H9 (cell line): ENCODE measurements around the gene ABCB6. TPM values are rescaled to one million over a fixed set of nuclear protein-coding genes. Genes with fewer than 3 reads are reported as not detected.
A peak's percentile ranks its signal among the peaks of the same experiment; 100 is the strongest.

Experiments used
- DNase-seq: peaks from one replicate; pipeline ENCODE4 v3.0.0-alpha.2; 2017
- H2AFZ ChIP-seq: one replicate; pipeline ENCODE4 v1.6.1; 2013; ENCODE audit warnings: mild to moderate bottlenecking, low read length, control low read depth, moderate library complexity
- H2AK5ac ChIP-seq: 2 replicates; pipeline ENCODE4 v1.6.1; 2013; ENCODE audit warnings: low read length, control low read depth, mixed read lengths; ENCODE audit not compliant: insufficient read length
- H2BK120ac ChIP-seq: one replicate; pipeline ENCODE4 v1.6.1; 2013; ENCODE audit warnings: low read depth, mild to moderate bottlenecking, low read length, control low read depth, inconsistent platforms; ENCODE audit not compliant: poor library complexity, severe bottlenecking
- H2BK12ac ChIP-seq: 2 replicates; pipeline ENCODE4 v1.6.1; 2013; ENCODE audit warnings: low read length, control low read depth, mixed read lengths, low read depth; ENCODE audit not compliant: insufficient read length
- H2BK15ac ChIP-seq: 2 replicates; pipeline ENCODE4 v1.6.1; 2013; ENCODE audit warnings: low read depth, low read length, control low read depth
- H2BK20ac ChIP-seq: one replicate; pipeline ENCODE4 v1.6.1; 2013; ENCODE audit warnings: low read depth, mild to moderate bottlenecking, low read length, control low read depth, inconsistent platforms; ENCODE audit not compliant: poor library complexity, severe bottlenecking
- H2BK5ac ChIP-seq: 2 replicates; pipeline ENCODE4 v1.6.1; 2013; ENCODE audit warnings: low read length, control low read depth, mixed read lengths; ENCODE audit not compliant: insufficient read length
- H3K14ac ChIP-seq: 2 replicates; pipeline ENCODE4 v1.6.1; 2013; ENCODE audit warnings: low read length, control low read depth; ENCODE audit not compliant: insufficient read depth
- H3K18ac ChIP-seq: 2 replicates; pipeline ENCODE4 v1.6.1; 2013; ENCODE audit warnings: low read depth, mild to moderate bottlenecking, mixed read lengths, low read length, control low read depth; ENCODE audit not compliant: insufficient read length
- H3K23ac ChIP-seq: 2 replicates; pipeline ENCODE4 v1.6.1; 2013; ENCODE audit warnings: low read length, control low read depth, mixed read lengths, low read depth; ENCODE audit not compliant: insufficient read length
- H3K23me2 ChIP-seq: 2 replicates; pipeline ENCODE4 v1.6.1; 2013; ENCODE audit warnings: low read depth, mild to moderate bottlenecking, mixed read lengths, low read length, control low read depth; ENCODE audit not compliant: insufficient read length, poor library complexity, severe bottlenecking
- H3K27ac ChIP-seq: 2 replicates; pipeline ENCODE4 v1.5.1; 2013; ENCODE audit warnings: low read length, control low read depth, mixed read lengths, low read depth; ENCODE audit not compliant: insufficient read length
- H3K27me3 ChIP-seq: 2 replicates; pipeline ENCODE4 v1.6.1; 2013; ENCODE audit warnings: low read length, control low read depth, inconsistent platforms; ENCODE audit not compliant: insufficient read depth
- H3K4ac ChIP-seq: 2 replicates; pipeline ENCODE4 v1.6.1; 2013; ENCODE audit warnings: low read depth, mild to moderate bottlenecking, control low read depth, inconsistent platforms, low read length, moderate library complexity
- H3K4me1 ChIP-seq: 2 replicates; pipeline ENCODE4 v1.6.1; 2013; ENCODE audit warnings: low read length, control low read depth, inconsistent platforms; ENCODE audit not compliant: insufficient read depth
- H3K4me2 ChIP-seq: 2 replicates; pipeline ENCODE4 v1.6.1; 2013; ENCODE audit warnings: low read length, control low read depth, mixed read lengths; ENCODE audit not compliant: insufficient read length, insufficient read depth
- H3K56ac ChIP-seq: 2 replicates; pipeline ENCODE4 v1.6.1; 2013; ENCODE audit warnings: low read depth, mild to moderate bottlenecking, mixed read lengths, low read length, control low read depth; ENCODE audit not compliant: insufficient read length
- H3K79me1 ChIP-seq: 2 replicates; pipeline ENCODE4 v1.6.1; 2013; ENCODE audit warnings: low read depth, mild to moderate bottlenecking, moderate library complexity, low read length, control low read depth, inconsistent platforms; ENCODE audit not compliant: insufficient read depth, poor library complexity, severe bottlenecking
- H3K79me2 ChIP-seq: 2 replicates; pipeline ENCODE4 v1.6.1; 2013; ENCODE audit warnings: low read length, control low read depth, inconsistent platforms; ENCODE audit not compliant: insufficient read depth
- H3K9ac ChIP-seq: 2 replicates; pipeline ENCODE4 v1.6.1; 2013; ENCODE audit warnings: low read length, control low read depth, mixed read lengths; ENCODE audit not compliant: insufficient read length; ENCODE audit errors: extremely low read depth
- H3K9me3 ChIP-seq: one replicate; pipeline ENCODE4 v1.6.1; 2013; ENCODE audit warnings: low read depth, low read length, inconsistent platforms; ENCODE audit not compliant: control insufficient read depth
- H3T11ph ChIP-seq: one replicate; pipeline ENCODE4 v1.6.1; 2013; ENCODE audit warnings: mild to moderate bottlenecking, low read length, control low read depth, inconsistent platforms
- H4K20me1 ChIP-seq: one replicate; pipeline ENCODE4 v1.6.1; 2013; ENCODE audit not compliant: control insufficient read depth, insufficient read length, insufficient read depth
- H4K5ac ChIP-seq: 2 replicates; pipeline ENCODE4 v1.6.1; 2013; ENCODE audit warnings: low read depth, mild to moderate bottlenecking, mixed read lengths, low read length, control low read depth; ENCODE audit not compliant: insufficient read length
- H4K8ac ChIP-seq: replicated peaks from 2 replicates; pipeline ENCODE4 v1.6.1; 2013; ENCODE audit warnings: low read length, control low read depth, mixed read lengths, low read depth; ENCODE audit not compliant: insufficient read length
- H4K91ac ChIP-seq: 2 replicates; pipeline ENCODE4 v1.6.1; 2013; ENCODE audit warnings: low read depth, mild to moderate bottlenecking, moderate library complexity, mixed read lengths, low read length, control low read depth; ENCODE audit not compliant: insufficient read length
- H3K27ac Mint-ChIP-seq, 3 experiments: 2 replicates in 2 of 3; 3 replicates in 1 of 3; pipeline ENCODE4 v1.8.0; 2020 to 2021; ENCODE audit warnings: mixed read lengths in 3 of 3, mild to moderate bottlenecking in 1 of 3, moderate library complexity in 1 of 3
- H3K27me3 Mint-ChIP-seq: 2 replicates; pipeline ENCODE4 v1.8.0; 2021; ENCODE audit warnings: low read depth, mild to moderate bottlenecking, moderate library complexity, mixed read lengths
- H3K36me3 Mint-ChIP-seq, 3 experiments: 2 replicates in 2 of 3; 3 replicates in 1 of 3; pipeline ENCODE4 v1.8.0; 2020 to 2021; ENCODE audit warnings: low read depth in 3 of 3, mixed read lengths in 3 of 3; ENCODE audit not compliant: insufficient read depth in 1 of 3
- H3K4me1 Mint-ChIP-seq, 2 experiments: 2 replicates each; pipeline ENCODE4 v1.8.0; 2020; ENCODE audit warnings: mixed read lengths in 2 of 2
- H3K4me3 Mint-ChIP-seq, 2 experiments: 2 replicates in 1 of 2; 3 replicates in 1 of 2; pipeline ENCODE4 v1.8.0; 2020 to 2021; ENCODE audit warnings: mild to moderate bottlenecking in 2 of 2, mixed read lengths in 2 of 2, moderate library complexity in 1 of 2
- H3K9me3 Mint-ChIP-seq, 2 experiments: 2 replicates in 1 of 2; 3 replicates in 1 of 2; pipeline ENCODE4 v1.8.0; 2020; ENCODE audit warnings: mild to moderate bottlenecking in 2 of 2, mixed read lengths in 2 of 2, moderate library complexity in 1 of 2
- CTCF ChIP-seq: fragments of 200-600 bp; sonication (generic); conservative IDR thresholded peaks from 3 replicates; pipeline ENCODE4 v1.8.0; 2021; ENCODE audit warnings: antibody characterized with exemption, mild to moderate bottlenecking
- WGBS: extraction: QIAGEN DNeasy Blood & Tissue Kit; methylation state at CpG from one replicate; pipeline ENCODE4 v1.1.7; 2013; ENCODE audit warnings: missing lambda C conversion rate, low lambda C conversion rate, mixed read lengths; ENCODE audit not compliant: insufficient read length; ENCODE audit errors: extremely low coverage; 5-methylcytosine and 5-hydroxymethylcytosine counted together
- total RNA-seq: library from RNA; stranded (reverse); gene quantifications from 2 replicates; pipeline ENCODE4 v1.2.1, GENCODE V29; 2021

ABCB6 gene
- total RNA-seq, 1 experiment from 2014 or later, result 46.4 TPM

DNA sequence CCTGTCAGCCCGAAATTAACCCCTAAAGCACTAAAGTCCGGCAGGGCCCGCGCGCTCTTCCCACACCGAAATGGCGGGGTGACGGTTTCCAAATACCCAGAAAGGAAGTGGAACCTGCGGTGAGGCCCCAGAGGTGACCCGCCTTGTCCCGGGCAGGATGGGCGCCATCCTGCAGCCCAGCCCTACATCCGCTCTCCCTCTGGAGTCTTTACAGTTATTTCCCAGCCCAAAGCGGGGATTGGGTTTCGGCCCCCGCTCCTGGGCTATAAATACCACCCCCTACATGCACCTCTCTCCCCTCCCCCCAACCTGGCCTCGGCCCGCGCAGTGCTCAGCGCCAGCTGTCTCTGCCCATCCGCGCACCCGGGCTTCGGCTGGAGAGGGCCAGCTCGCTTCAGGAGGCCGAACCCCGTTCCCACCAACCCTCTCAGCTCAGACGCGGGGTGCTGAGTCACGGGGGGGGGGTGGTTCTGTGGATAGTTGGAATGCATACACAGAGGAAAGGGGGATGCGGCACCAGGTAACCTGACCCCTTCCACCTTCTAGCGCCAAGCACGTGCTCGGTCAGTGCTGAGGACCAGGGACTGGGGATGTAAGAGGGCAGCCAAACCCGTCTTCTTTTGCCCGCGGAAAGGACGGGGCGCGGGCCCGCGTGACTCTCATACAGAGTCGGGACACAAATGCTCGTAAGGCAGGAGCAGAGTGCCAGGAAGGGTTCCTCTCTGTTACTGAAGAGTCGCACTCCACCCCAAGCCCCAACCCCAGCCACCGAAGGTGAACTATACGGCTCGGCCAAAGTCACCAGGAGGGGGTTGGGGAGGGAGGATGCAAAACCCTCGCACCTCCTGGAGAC lies 34.4 kb upstream of the ABCB6 start, which contains the start of gene TUBA4B:
TUBA4B (plus strand) TSS at position 344 of the 853 bp plus-strand sequence; CDS start at position 509, 165 bp downstream.
- peak; percentile 81 for DNase-seq
- H3K9ac ChIP-seq, result no peak within 1 kb of the TSS
- H2BK5ac ChIP-seq, result no peak within 1 kb of the TSS
- no peak within 1 kb of the TSS for H4K5ac ChIP-seq
- H2BK12ac ChIP-seq, result no peak within 1 kb of the TSS
- H3K27ac Mint-ChIP-seq, result no peak within 1 kb of the TSS
- no peaks in the 10 kb centered on the region for H3K9me3 ChIP-seq
- H3K79me1 ChIP-seq, result no peaks in the 10 kb centered on the region
- no peak within 1 kb of the TSS for H3K56ac ChIP-seq
- H3K79me2 ChIP-seq, result no peaks in the 10 kb centered on the region
- H3K27me3 Mint-ChIP-seq, result peaks cover 72% of the 10 kb centered on the region
- H3K4me1 Mint-ChIP-seq, result peaks cover 28 to 39% of the 10 kb centered on the region in 2 experiments
- TF ChIP-seq CTCF, result no peak
- H2AK5ac ChIP-seq, result no peak within 1 kb of the TSS
- no peak within 1 kb of the TSS for H2BK15ac ChIP-seq
- no peak within 1 kb of the TSS for H3K23ac ChIP-seq
- H3K14ac ChIP-seq, result 0 out of 2 replicates have a peak within 1 kb of the TSS, but pooled peaks have one; percentile 42
- H2AFZ ChIP-seq, result no peak within 1 kb of the TSS
- H3K23me2 ChIP-seq, result peaks cover 22% of the 10 kb centered on the region
- H4K8ac ChIP-seq, result no peak within 1 kb of the TSS
- peak within 1 kb of the TSS; percentile 69 to 88 for H3K4me3 Mint-ChIP-seq
- no peak within 1 kb of the TSS for H3T11ph ChIP-seq
- peaks cover 21% of the 10 kb centered on the region for H3K27me3 ChIP-seq
- no peak within 1 kb of the TSS for H4K91ac ChIP-seq
- no peak within 1 kb of the TSS for H3K27ac ChIP-seq
- no CpG with 5 or more reads among the region's 49 CpGs for WGBS
- H2BK20ac ChIP-seq, result no peak within 1 kb of the TSS
- H3K4me2 ChIP-seq, result peak within 1 kb of the TSS; percentile 72
- no peaks in the 10 kb centered on the region for H4K20me1 ChIP-seq
- peaks cover 0 to 2% of the 10 kb centered on the region in 2 experiments; a peak in 3 of 5 replicates for H3K9me3 Mint-ChIP-seq
- H3K4me1 ChIP-seq, result peaks cover 3% of the 10 kb centered on the region; the same call in 1 of the 2 replicates
- peak within 1 kb of the TSS; percentile 39 for H3K18ac ChIP-seq
- no peak within 1 kb of the TSS for H3K4ac ChIP-seq
- H3K36me3 Mint-ChIP-seq, result peaks cover 9 to 23% (median 19%) of the 10 kb centered on the region in 3 experiments; a peak in 6 of 7 replicates
- no peak within 1 kb of the TSS for H2BK120ac ChIP-seq
